ENCODE measurements around the gene KLHL2.

Gene KLHL2

DNA sequence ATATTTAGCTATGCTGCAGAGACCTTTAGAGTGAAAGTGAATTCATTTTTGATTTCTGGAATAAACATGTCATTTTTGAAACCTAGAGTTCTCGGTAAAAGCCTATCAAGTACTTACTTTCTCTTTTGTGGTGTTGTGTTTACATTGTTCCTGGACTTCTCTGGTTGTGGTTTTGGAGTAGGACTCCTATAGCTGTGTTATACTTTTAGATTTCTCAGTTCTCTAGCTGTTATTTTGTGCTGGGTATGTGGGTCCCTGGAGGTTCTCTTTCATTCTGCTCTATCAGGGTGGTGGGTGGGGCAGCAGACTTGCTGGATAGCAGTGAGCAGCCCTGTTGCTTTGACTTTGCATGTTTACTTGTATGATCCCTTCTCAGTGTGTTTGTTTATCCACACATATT lies 94.5 kb downstream of the KLHL2 start:
- H3K79me2 ChIP-seq (ENCODE audit: insufficient read depth, low read depth), result no peaks in the 10 kb centered on the region
- no peaks in the 10 kb centered on the region for H4K20me1 ChIP-seq (ENCODE audit: insufficient read depth)
- no peak overlapping the region for H3K27ac ChIP-seq
- no peaks in the 10 kb centered on the region for H3K36me3 ChIP-seq (ENCODE audit: insufficient read depth)
- no peak overlapping the region for H3K9ac ChIP-seq
- peaks cover 16% of the 10 kb centered on the region for H3K4me1 ChIP-seq (ENCODE audit: low read depth, poor library complexity, severe bottlenecking)
- peak overlapping the region; percentile 47 for H3K4me2 ChIP-seq
- no peak overlapping the region for H2AFZ ChIP-seq (ENCODE audit: low read depth)
- H3K27me3 ChIP-seq (ENCODE audit: insufficient read depth, low read depth), result no peaks in the 10 kb centered on the region
- TF ChIP-seq, protein P1, sequence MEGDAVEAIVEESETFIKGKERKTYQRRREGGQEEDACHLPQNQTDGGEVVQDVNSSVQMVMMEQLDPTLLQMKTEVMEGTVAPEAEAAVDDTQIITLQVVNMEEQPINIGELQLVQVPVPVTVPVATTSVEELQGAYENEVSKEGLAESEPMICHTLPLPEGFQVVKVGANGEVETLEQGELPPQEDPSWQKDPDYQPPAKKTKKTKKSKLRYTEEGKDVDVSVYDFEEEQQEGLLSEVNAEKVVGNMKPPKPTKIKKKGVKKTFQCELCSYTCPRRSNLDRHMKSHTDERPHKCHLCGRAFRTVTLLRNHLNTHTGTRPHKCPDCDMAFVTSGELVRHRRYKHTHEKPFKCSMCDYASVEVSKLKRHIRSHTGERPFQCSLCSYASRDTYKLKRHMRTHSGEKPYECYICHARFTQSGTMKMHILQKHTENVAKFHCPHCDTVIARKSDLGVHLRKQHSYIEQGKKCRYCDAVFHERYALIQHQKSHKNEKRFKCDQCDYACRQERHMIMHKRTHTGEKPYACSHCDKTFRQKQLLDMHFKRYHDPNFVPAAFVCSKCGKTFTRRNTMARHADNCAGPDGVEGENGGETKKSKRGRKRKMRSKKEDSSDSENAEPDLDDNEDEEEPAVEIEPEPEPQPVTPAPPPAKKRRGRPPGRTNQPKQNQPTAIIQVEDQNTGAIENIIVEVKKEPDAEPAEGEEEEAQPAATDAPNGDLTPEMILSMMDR (conservative IDR thresholded peaks at IDR 0.05; ENCODE audit: low read depth, low read length), result no peak
- no peak overlapping the region for H3K4me3 ChIP-seq (IDR thresholded peaks at IDR 0.05; ENCODE audit: insufficient read depth, low read depth, low read length)

DNA sequence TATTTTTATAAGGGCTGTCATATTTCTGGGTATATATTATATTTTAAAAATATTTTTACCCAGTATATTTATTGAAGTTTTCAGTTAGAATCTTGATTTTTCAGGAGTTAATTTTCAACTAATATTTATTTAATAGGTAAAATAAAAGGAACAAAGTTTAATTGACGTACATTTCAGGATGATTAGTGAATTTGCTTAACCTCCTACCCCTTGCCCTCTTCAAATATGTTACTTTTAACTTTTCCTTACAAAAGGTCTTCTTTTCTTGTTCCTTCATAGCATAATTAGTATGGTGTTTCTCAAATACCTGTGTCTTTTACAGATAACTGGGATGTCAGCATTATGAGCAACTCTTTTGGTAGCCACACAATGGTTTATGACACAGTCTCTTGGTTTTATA lies 95.3 kb downstream of the KLHL2 start:
- no peaks in the 10 kb centered on the region for H3K36me3 ChIP-seq (ENCODE audit: insufficient read depth)
- no peak overlapping the region for H3K9ac ChIP-seq
- H3K27me3 ChIP-seq (ENCODE audit: insufficient read depth, low read depth), result no peaks in the 10 kb centered on the region
- no peak overlapping the region for H3K27ac ChIP-seq
- no peak overlapping the region for H3K4me3 ChIP-seq (IDR thresholded peaks at IDR 0.05; ENCODE audit: insufficient read depth, low read depth, low read length)
- no peak overlapping the region for H2AFZ ChIP-seq (ENCODE audit: low read depth)
- no peak overlapping the region for H3K4me2 ChIP-seq
- TF ChIP-seq, protein P1 (conservative IDR thresholded peaks at IDR 0.05; ENCODE audit: low read depth, low read length), result no peak
- no peaks in the 10 kb centered on the region for H4K20me1 ChIP-seq (ENCODE audit: insufficient read depth)
- peaks cover 16% of the 10 kb centered on the region for H3K4me1 ChIP-seq (ENCODE audit: low read depth, poor library complexity, severe bottlenecking)
- no peaks in the 10 kb centered on the region for H3K79me2 ChIP-seq (ENCODE audit: insufficient read depth, low read depth)

DNA sequence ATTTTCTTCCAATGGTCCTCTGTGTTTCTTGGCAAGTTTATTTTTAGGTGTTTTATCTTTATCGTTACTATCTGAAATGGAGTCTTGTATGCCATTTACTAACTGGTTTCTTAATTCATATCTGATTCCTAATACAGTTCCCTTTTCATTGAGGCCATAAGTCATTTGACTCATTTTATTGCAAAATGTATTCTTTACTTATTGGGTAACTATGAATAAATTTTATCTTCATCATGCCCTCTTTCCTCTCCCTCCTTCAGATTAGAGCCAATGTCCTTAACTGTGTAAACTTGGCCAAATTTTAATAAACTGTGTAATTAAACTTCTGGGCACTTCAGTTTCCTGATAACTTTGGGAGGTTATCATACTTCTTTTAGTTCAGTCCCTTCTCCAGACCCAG lies 100.8 kb downstream of the KLHL2 start:
- Histone ChIP-seq H3K4me3 (IDR thresholded peaks at IDR 0.05; ENCODE audit: insufficient read depth, low read depth, low read length) (no peak overlapping the region), H3K9ac (no peak overlapping the region), H2AFZ (ENCODE audit: low read depth) (no peak overlapping the region), H3K27me3 (ENCODE audit: insufficient read depth, low read depth) (no peaks in the 10 kb centered on the region), H3K4me2 (no peak overlapping the region), H3K27ac (no peak overlapping the region), H3K36me3 (ENCODE audit: insufficient read depth) (no peaks in the 10 kb centered on the region), H3K4me1 (ENCODE audit: low read depth, poor library complexity, severe bottlenecking) (no peaks in the 10 kb centered on the region), H4K20me1 (ENCODE audit: insufficient read depth) (no peaks in the 10 kb centered on the region), H3K79me2 (ENCODE audit: insufficient read depth, low read depth) (no peaks in the 10 kb centered on the region)
- TF ChIP-seq, protein P1 (conservative IDR thresholded peaks at IDR 0.05; ENCODE audit: low read depth, low read length), result no peak

DNA sequence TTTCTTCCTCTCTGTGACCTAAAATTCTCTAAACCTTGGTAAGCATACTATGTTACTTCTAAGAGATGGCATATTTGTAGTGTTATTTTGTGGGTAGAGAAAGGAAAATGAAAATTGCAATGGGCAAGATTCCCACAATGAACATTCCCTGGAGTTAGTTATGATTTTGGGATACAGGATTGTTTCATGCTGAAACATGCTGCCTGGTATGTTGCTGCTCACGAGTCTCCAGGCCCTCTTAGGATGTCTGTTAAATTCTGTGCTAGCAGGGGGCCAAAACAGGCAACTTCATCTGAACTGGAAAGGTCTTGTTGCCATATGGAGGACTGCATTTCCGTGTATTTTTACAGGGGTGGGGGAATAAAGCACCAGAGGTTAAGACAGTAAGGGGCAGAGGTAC lies 101.2 kb downstream of the KLHL2 start:
- Histone ChIP-seq H2AFZ (ENCODE audit: low read depth) (no peak overlapping the region), H3K36me3 (ENCODE audit: insufficient read depth) (no peaks in the 10 kb centered on the region), H4K20me1 (ENCODE audit: insufficient read depth) (no peaks in the 10 kb centered on the region), H3K9ac (no peak overlapping the region), H3K27me3 (ENCODE audit: insufficient read depth, low read depth) (no peaks in the 10 kb centered on the region), H3K79me2 (ENCODE audit: insufficient read depth, low read depth) (no peaks in the 10 kb centered on the region), H3K4me1 (ENCODE audit: low read depth, poor library complexity, severe bottlenecking) (no peaks in the 10 kb centered on the region), H3K4me2 (no peak overlapping the region), H3K4me3 (IDR thresholded peaks at IDR 0.05; ENCODE audit: insufficient read depth, low read depth, low read length) (no peak overlapping the region), H3K27ac (no peak overlapping the region)
- TF ChIP-seq, protein P1 (conservative IDR thresholded peaks at IDR 0.05; ENCODE audit: low read depth, low read length), result no peak
